Osteocyte (in vitro differentiated cells): ENCODE measurements around the gene PLD4. TPM values are rescaled to one million over a fixed set of nuclear protein-coding genes. Genes with fewer than 3 reads are reported as not detected.
"Not testable (repeated sequence)": the region's sequence is repeated elsewhere in the genome, so short reads cannot be mapped to it uniquely, and the experiment has no call there.

ENCODE experiments used
- DNase-seq: peaks from one replicate; pipeline ENCODE4 v3.0.0; 2021; ENCODE audit warnings: mixed read lengths; ENCODE audit not compliant: unreplicated experiment; ENCODE audit errors: extremely low spot score
- H3K27ac Mint-ChIP-seq: one replicate; pipeline ENCODE4 v1.8.0; 2021; ENCODE audit warnings: mild to moderate bottlenecking, mixed read lengths; ENCODE audit not compliant: unreplicated experiment
- H3K27me3 Mint-ChIP-seq: one replicate; pipeline ENCODE4 v1.8.0; 2021; ENCODE audit warnings: mixed read lengths; ENCODE audit not compliant: unreplicated experiment
- H3K36me3 Mint-ChIP-seq: one replicate; pipeline ENCODE4 v1.8.0; 2021; ENCODE audit warnings: mixed read lengths; ENCODE audit not compliant: unreplicated experiment
- H3K4me1 Mint-ChIP-seq: one replicate; pipeline ENCODE4 v1.8.0; 2021; ENCODE audit warnings: mixed read lengths; ENCODE audit not compliant: unreplicated experiment
- H3K4me3 Mint-ChIP-seq: one replicate; pipeline ENCODE4 v1.8.0; 2021; ENCODE audit warnings: mild to moderate bottlenecking, moderate library complexity, mixed read lengths; ENCODE audit not compliant: unreplicated experiment
- H3K9me3 Mint-ChIP-seq: one replicate; pipeline ENCODE4 v1.8.0; 2021; ENCODE audit warnings: mixed read lengths; ENCODE audit not compliant: unreplicated experiment
- total RNA-seq: library from RNA; stranded (reverse); gene quantifications from 2 replicates; pipeline ENCODE4 v1.2.1, GENCODE V29; 2021
- TF ChIP-seq, protein P1 (sequence below): fragments of 200-600 bp; sonication (generic); IDR thresholded peaks from 2 replicates; pipeline ENCODE4 v1.5.0; 2021; ENCODE audit warnings: antibody characterized with exemption, mild to moderate bottlenecking, moderate library complexity

Gene PLD4
- total RNA-seq, 1 donor from 2014 or later, result 0.05 TPM

DNA sequence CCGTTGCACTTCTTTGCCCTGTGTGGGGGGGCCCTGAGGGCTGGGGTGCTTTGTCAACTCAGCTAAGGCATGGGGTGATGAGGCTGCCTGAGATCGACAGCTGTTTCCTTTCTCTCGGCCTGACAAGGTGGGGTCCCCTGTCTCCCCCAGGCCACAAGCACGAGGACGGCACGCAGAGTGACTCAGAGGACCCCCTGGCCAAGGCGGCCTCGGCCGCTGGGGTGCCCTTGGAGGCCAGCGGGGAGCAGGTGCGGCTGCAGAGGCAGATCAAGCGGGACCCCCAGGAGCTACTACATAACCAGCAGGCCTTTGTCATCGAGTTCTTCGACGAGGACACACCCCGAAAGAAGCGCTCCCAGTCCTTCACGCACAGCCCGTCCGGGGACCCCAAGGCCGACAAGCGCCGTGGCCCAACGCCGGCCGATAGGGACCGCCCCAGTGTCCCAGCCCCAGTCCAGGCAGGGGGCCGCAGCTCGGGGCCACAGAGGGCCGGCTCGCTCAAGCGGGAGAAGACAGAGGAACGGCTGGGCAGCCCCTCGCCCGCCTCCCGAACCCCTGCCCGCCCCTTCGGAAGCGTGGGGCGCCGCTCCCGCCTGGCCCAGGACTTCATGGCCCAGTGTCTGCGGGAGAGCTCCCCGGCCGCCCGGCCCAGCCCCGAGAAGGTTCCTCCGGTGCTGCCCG is 40.9 kb upstream of the PLD4 start:
- H3K4me1 Mint-ChIP-seq, result peaks cover 3% of the 10 kb centered on the region
- no peaks in the 10 kb centered on the region for H3K9me3 Mint-ChIP-seq
- DNase-seq, result no peak
- H3K27ac Mint-ChIP-seq, result no peak overlapping the region
- TF ChIP-seq, protein P1, sequence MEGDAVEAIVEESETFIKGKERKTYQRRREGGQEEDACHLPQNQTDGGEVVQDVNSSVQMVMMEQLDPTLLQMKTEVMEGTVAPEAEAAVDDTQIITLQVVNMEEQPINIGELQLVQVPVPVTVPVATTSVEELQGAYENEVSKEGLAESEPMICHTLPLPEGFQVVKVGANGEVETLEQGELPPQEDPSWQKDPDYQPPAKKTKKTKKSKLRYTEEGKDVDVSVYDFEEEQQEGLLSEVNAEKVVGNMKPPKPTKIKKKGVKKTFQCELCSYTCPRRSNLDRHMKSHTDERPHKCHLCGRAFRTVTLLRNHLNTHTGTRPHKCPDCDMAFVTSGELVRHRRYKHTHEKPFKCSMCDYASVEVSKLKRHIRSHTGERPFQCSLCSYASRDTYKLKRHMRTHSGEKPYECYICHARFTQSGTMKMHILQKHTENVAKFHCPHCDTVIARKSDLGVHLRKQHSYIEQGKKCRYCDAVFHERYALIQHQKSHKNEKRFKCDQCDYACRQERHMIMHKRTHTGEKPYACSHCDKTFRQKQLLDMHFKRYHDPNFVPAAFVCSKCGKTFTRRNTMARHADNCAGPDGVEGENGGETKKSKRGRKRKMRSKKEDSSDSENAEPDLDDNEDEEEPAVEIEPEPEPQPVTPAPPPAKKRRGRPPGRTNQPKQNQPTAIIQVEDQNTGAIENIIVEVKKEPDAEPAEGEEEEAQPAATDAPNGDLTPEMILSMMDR, result no peak
- no peaks in the 10 kb centered on the region for H3K27me3 Mint-ChIP-seq
- peaks cover 4% of the 10 kb centered on the region for H3K36me3 Mint-ChIP-seq
- H3K4me3 Mint-ChIP-seq, result no peak overlapping the region

DNA sequence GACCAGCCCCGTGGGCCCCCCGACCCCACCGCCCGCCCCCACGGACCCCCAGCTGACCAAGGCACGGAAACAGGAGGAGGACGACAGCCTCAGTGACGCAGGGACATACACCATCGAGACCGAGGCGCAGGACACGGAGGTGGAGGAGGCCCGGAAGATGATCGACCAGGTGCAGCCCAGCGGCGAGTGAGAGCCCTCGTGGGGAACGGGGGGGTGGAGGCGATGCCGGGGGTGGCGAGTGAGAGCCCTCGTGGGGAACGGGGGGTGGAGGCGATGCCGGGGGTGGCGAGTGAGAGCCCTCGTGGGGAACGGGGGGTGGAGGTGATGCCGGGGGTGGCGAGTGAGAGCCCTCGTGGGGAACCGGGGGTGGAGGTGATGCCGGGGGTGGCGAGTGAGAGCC is 40.3 kb upstream of the PLD4 start:
- not testable (repeated sequence) for H3K4me3 Mint-ChIP-seq, H3K9me3 Mint-ChIP-seq, H3K4me1 Mint-ChIP-seq, H3K36me3 Mint-ChIP-seq, H3K27me3 Mint-ChIP-seq, DNase-seq, H3K27ac Mint-ChIP-seq

DNA sequence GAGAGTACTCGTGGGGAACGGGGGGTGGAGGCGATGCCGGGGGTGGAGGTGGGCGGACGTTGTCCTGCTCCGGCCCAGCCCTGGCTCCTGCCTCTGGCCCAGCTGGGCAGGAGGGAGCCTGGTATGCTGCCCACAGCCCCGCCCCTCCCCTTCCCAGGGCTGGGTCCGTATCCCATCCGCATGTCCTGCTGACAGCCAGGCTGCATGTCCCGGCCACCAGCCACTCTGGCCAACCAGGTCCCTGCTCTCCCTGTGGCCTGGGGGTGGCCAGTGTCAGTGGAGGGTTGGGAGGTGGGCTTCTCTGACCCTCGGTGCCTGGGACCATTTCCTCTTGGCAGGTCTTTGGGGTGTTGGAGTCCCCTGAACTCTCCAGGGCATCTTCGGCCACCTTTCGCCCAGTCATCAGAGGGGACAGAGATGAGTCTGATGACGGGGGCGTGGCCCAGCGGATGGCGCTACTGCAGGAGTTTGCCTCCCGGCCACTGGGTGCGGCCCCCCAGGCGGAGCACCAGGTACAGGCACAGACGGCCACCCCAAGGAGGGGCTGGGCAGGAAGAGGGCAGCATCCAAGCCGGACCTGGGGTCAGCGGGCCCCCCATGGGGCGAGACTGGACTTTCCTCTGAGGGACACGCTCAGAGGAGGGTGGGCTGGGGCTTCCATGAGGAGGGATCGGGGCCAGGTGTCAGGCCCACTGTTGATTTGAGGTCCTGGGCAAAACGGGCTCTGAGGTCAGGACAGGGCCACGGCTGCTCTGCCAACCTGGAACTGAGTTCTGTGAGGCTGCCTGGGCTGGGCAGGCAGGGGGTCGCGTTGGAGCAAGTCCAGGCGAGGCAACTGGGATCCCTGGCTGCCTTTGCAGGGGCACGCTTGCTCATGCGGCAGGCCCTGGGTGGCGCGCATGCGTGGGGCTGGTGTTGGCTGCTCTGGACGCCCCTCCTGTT is 39.4 kb upstream of the PLD4 start:
- H3K4me1 Mint-ChIP-seq, result peaks cover 3% of the 10 kb centered on the region
- H3K27ac Mint-ChIP-seq, result no peak overlapping the region
- TF ChIP-seq, protein P1, result no peak
- DNase-seq, result no peak
- H3K27me3 Mint-ChIP-seq, result no peaks in the 10 kb centered on the region
- peaks cover 8% of the 10 kb centered on the region for H3K36me3 Mint-ChIP-seq
- no peak overlapping the region for H3K4me3 Mint-ChIP-seq
- H3K9me3 Mint-ChIP-seq, result no peaks in the 10 kb centered on the region

DNA sequence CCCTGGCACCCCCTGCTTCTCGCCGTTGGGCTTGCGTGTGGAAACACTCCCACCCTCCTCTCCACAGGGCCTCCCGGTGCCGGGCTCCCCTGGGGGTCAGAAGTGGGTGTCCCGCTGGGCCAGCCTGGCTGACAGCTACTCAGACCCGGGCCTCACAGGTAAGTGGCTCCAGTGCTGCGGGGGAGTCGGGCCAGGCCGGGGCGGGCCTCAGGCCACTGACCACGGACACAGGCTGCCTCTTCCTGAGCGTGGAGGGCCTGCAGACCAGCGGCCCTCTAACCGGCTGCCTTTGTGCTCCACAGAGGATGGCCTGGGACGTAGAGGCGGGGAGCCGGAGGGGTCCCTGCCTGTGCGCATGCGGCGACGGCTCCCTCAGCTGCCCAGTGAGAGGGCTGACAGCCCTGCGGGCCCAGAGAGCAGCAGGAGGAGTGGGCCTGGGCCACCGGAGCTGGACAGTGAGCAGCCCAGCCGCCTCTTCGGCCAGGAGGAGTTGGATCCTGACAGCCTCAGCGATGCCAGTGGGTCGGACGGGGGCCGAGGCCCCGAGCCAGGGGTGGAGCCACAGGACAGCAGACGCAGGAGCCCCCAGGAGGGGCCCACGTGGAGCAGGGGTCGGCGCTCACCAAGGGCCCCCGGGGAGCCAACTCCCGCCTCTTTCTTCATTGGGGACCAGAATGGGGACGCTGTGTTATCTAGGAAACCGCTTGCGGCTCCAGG is 38.5 kb upstream of the PLD4 start:
- Mint-ChIP-seq H3K27ac (no peak overlapping the region), H3K36me3 (peaks cover 3% of the 10 kb centered on the region), H3K4me3 (no peak overlapping the region), H3K27me3 (no peaks in the 10 kb centered on the region), H3K9me3 (no peaks in the 10 kb centered on the region), H3K4me1 (peaks cover 3% of the 10 kb centered on the region)
- DNase-seq, result no peak
- TF ChIP-seq, protein P1, result no peak

DNA sequence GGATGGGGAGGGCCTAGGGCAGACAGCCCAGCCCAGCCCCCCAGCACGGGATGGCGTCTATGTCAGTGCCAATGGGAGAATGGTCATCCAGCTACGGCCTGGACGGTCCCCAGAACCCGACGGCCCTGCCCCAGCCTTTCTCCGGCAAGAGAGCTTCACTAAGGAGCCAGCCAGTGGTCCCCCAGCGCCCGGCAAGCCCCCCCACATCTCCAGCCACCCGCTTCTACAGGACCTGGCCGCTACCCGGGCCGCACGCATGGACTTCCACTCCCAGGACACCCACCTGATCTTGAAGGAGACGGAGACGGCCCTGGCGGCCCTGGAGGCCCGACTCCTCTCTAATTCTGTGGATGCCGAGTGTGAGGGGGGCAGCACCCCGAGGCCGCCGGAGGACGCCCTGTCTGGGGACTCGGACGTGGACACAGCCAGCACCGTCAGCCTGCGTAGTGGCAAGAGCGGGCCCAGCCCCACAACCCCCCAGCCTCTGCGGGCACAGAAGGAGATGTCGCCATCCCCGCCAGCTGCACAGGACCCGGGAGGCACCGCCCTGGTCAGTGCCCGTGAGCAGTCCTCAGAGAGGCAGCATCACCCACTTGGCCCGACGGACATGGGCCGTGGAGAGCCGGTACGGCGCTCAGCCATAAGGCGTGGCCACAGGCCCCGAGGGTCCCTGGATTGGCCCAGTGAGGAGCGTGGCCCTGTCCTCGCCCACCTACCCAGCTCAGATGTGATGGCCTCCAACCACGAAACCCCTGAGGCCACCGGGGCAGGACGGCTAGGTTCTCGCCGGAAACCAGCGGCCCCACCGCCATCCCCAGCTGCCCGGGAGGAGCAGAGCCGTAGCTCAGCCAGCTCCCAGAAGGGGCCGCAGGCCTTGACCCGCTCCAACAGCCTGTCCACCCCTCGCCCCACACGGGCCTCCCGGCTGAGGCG is 37.7 kb upstream of the PLD4 start:
- Mint-ChIP-seq H3K4me1 (no peaks in the 10 kb centered on the region), H3K36me3 (peaks cover 3% of the 10 kb centered on the region), H3K9me3 (no peaks in the 10 kb centered on the region), H3K27ac (no peak overlapping the region), H3K27me3 (no peaks in the 10 kb centered on the region), H3K4me3 (no peak overlapping the region)
- TF ChIP-seq, protein P1, result no peak
- no peak for DNase-seq
